NCI-H1048 (cell line): ENCODE results near the gene HIF1AN.

ENCODE experiments used
- DNase-seq: peaks from one replicate; lab custom pipeline; 2025; lab: John Stamatoyannopoulos, UW

Gene HIF1AN

GRCh38 chr10:100522107-100522801, 13.5 kb upstream of the HIF1AN start:
- DNase-seq = no peak

- no peak for DNase-seq
Observed at GRCh38 chr10:100522945-100523344, 12.8 kb upstream of the HIF1AN start.

- DNase-seq = no peak
Observed at GRCh38 chr10:100524206-100524605, 11.5 kb upstream of the HIF1AN start.

- no peak for DNase-seq
Observed at GRCh38 chr10:100524638-100525037, 11.1 kb upstream of the HIF1AN start.

GRCh38 chr10:100528123-100528886, 7.4 kb upstream of the HIF1AN start:
- no peak for DNase-seq

- no peak for DNase-seq
Observed at GRCh38 chr10:100528921-100529474, 6.7 kb upstream of the HIF1AN start.

GRCh38 chr10:100529475-100530298, 6.1 kb upstream of the HIF1AN start, which contains the start of gene NDUFB8:
TSS of gene NDUFB8 (minus strand) at chr10:100529871. CDS start at chr10:100529851, 20 bp downstream.
- DNase-seq = peak; percentile 74

- no peak for DNase-seq
Observed at GRCh38 chr10:100531761-100532160, 4.0 kb upstream of the HIF1AN start.

GRCh38 chr10:100534726-100535125, 1.0 kb upstream of the HIF1AN start:
- no peak for DNase-seq

GRCh38 chr10:100535338-100535714, 417 bp upstream of the HIF1AN start:
- DNase-seq = no peak

- DNase-seq = no peak
Observed at GRCh38 chr10:100537475-100537874, 1.7 kb downstream of the HIF1AN start.

- DNase-seq = no peak
Observed at GRCh38 chr10:100544950-100545349, 9.2 kb downstream of the HIF1AN start.

- DNase-seq = no peak
Observed at GRCh38 chr10:100551196-100551595, 15.5 kb downstream of the HIF1AN start.

- no peak for DNase-seq
Observed at GRCh38 chr10:100551738-100552137, 16.0 kb downstream of the HIF1AN start.

- no peak for DNase-seq
Observed at GRCh38 chr10:100553929-100554328, 18.2 kb downstream of the HIF1AN start.

- DNase-seq = no peak
Observed at GRCh38 chr10:100554902-100555301, 19.2 kb downstream of the HIF1AN start.

GRCh38 chr10:100560248-100560647, 24.5 kb downstream of the HIF1AN start:
- DNase-seq = no peak

- no peak for DNase-seq
Observed at GRCh38 chr10:100561005-100561404, 25.3 kb downstream of the HIF1AN start.

- peak; percentile 67 for DNase-seq
Observed at GRCh38 chr10:100562008-100562672, 26.4 kb downstream of the HIF1AN start.

GRCh38 chr10:100565206-100565985, 29.7 kb downstream of the HIF1AN start:
- DNase-seq = no peak

GRCh38 chr10:100566561-100566960, 30.8 kb downstream of the HIF1AN start:
- no peak for DNase-seq
